ENCODE measurements around the gene RGS17.
A peak's percentile ranks its signal among the peaks of the same experiment; 100 is the strongest.

GRCh38 chr6:153023977-153024708 is 106.9 kb downstream of the RGS17 start:
- TF ChIP-seq CTCF (IDR thresholded peaks at IDR 0.05) = peak; percentile 82
- no peak for TF ChIP-seq EZH2 (IDR thresholded peaks at IDR 0.05)
- TF ChIP-seq EZH2phosphoT487 (IDR thresholded peaks at IDR 0.05) = no peak
